Ascending aorta (tissue), 2 donors: Measurements from ENCODE around the gene AFF2. TPM values are rescaled to one million over a fixed set of nuclear protein-coding genes. Genes with fewer than 3 reads are reported as not detected.

Experiments used
- DNase-seq, 2 donors: peaks; one replicate each; pipeline ENCODE4 v3.0.0-alpha.2; 2019; ENCODE audit warnings: low spot score in 2 of 2
- H3K27ac ChIP-seq, 2 donors: fragments of 200-600 bp; sonication (generic); one replicate each; pipeline ENCODE4 v1.5.1; 2016 to 2017; ENCODE audit warnings: mild to moderate bottlenecking in 1 of 2
- H3K27me3 ChIP-seq: fragments of 200-600 bp; sonication (generic); one replicate; pipeline ENCODE4 v1.5.1; 2017
- H3K36me3 ChIP-seq, 2 donors: fragments of 200-600 bp; sonication (generic); one replicate each; pipeline ENCODE4 v1.5.1; 2016
- H3K4me1 ChIP-seq, 2 donors: fragments of 200-600 bp; sonication (generic); one replicate each; pipeline ENCODE4 v1.5.1; 2016 to 2017; ENCODE audit warnings: mild to moderate bottlenecking in 1 of 2
- H3K4me3 ChIP-seq, 2 donors: fragments of 200-600 bp; sonication (generic); one replicate each; pipeline ENCODE4 v1.5.1; 2016 to 2017; ENCODE audit warnings: mild to moderate bottlenecking in 1 of 2
- H3K9me3 ChIP-seq, 2 donors: fragments of 200-600 bp; sonication (generic); one replicate each; pipeline ENCODE4 v1.5.1; 2016
- CTCF ChIP-seq, 3 experiments: fragments of 200-600 bp in 2 of 3; fragments of 450-650 bp in 1 of 3; sonication (generic) in 2 of 3; IDR thresholded peaks; one replicate each; pipeline ENCODE4 v1.5.1; 2016 to 2019; ENCODE audit warnings: antibody characterized with exemption in 3 of 3, mild to moderate bottlenecking in 1 of 3, moderate library complexity in 1 of 3
- intact Hi-C: fragments of 100-400 bp; cut with DNase I; formaldehyde crosslinking; loops from one replicate; pipeline ENCODE4 v1.15.1; 2023
- total RNA-seq: library from RNA; depleted of rRNA; stranded (reverse); fragments of >200 nt; gene quantifications from one replicate; pipeline ENCODE4 v1.1.0, GENCODE V29; 2016

AFF2 gene
- total RNA-seq, 1 donor from 2014 or later: 2.3 TPM

GRCh38 chrX:149043401-149043800, 543.0 kb downstream of the AFF2 start:
- no peaks in the 10 kb centered on the region for H3K9me3 ChIP-seq
- H3K36me3 ChIP-seq: no peaks in the 10 kb centered on the region
- DNase-seq: no peak
- no peak overlapping the region for H3K4me3 ChIP-seq
- no peaks in the 10 kb centered on the region for H3K27me3 ChIP-seq
- no peak for TF ChIP-seq CTCF (IDR thresholded peaks at IDR 0.05)
- no peaks in the 10 kb centered on the region for H3K4me1 ChIP-seq
- intact Hi-C loops: no loop called here
- no peak overlapping the region for H3K27ac ChIP-seq

GRCh38 chrX:149044471-149044870, 544.1 kb downstream of the AFF2 start:
- H3K4me1 ChIP-seq: no peaks in the 10 kb centered on the region
- no peak for DNase-seq
- no peak overlapping the region for H3K4me3 ChIP-seq
- H3K9me3 ChIP-seq: no peaks in the 10 kb centered on the region
- no peak for TF ChIP-seq CTCF (IDR thresholded peaks at IDR 0.05)
- intact Hi-C loops: no loop called here
- no peaks in the 10 kb centered on the region for H3K27me3 ChIP-seq
- no peaks in the 10 kb centered on the region for H3K36me3 ChIP-seq
- H3K27ac ChIP-seq: no peak overlapping the region

- H3K4me3 ChIP-seq: no peak overlapping the region
- no peaks in the 10 kb centered on the region for H3K9me3 ChIP-seq
- H3K36me3 ChIP-seq: no peaks in the 10 kb centered on the region
- intact Hi-C loops: no loop called here
- no peaks in the 10 kb centered on the region for H3K4me1 ChIP-seq
- no peak for DNase-seq
- H3K27ac ChIP-seq: no peak overlapping the region
- H3K27me3 ChIP-seq: no peaks in the 10 kb centered on the region
- TF ChIP-seq CTCF (IDR thresholded peaks at IDR 0.05): no peak
Measured at GRCh38 chrX:149045645-149046210, 545.3 kb downstream of the AFF2 start.
